ENCODE results near the gene POLN.

POLN gene

DNA sequence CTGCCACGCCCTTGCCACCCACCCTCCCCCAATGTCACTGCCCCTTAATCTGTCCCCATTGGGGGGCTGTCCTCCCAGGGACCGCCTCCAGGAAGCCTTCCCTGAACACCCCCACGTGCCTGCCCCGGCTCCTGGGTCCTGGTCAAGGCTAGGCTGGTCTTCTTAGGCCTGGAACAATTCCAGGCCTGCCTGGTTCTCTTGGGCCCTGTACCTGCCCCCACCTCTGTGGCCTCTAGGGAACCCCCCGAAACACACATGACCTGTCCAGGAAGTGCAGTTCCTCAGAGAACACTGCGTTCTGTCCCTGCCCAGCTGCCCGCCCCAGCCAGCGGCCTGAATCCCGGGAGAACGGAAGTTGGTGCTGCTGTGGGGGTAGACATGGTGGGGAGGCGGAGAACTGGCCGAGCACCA is 14.9 kb upstream of the POLN start:
- ChIA-PET CTCF (interaction anchor here (1.5 to 1.6 kb wide), 2 partner anchors 19 to 36 kb away, joined by 3 read pairs; no protein-coding TSS in a partner anchor), POLR2A (interaction anchor here (0.6 kb wide), 1 partner anchor 19 kb away, joined by 3 read pairs; no protein-coding TSS in a partner anchor)
- DNase-seq (ENCODE audit: extremely low spot score) = no peak
- TF ChIP-seq, protein P1, sequence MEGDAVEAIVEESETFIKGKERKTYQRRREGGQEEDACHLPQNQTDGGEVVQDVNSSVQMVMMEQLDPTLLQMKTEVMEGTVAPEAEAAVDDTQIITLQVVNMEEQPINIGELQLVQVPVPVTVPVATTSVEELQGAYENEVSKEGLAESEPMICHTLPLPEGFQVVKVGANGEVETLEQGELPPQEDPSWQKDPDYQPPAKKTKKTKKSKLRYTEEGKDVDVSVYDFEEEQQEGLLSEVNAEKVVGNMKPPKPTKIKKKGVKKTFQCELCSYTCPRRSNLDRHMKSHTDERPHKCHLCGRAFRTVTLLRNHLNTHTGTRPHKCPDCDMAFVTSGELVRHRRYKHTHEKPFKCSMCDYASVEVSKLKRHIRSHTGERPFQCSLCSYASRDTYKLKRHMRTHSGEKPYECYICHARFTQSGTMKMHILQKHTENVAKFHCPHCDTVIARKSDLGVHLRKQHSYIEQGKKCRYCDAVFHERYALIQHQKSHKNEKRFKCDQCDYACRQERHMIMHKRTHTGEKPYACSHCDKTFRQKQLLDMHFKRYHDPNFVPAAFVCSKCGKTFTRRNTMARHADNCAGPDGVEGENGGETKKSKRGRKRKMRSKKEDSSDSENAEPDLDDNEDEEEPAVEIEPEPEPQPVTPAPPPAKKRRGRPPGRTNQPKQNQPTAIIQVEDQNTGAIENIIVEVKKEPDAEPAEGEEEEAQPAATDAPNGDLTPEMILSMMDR (IDR thresholded peaks at IDR 0.05; ENCODE audit: control extremely low read depth, extremely low read depth, low read depth, missing control alignments) = no peak

DNA sequence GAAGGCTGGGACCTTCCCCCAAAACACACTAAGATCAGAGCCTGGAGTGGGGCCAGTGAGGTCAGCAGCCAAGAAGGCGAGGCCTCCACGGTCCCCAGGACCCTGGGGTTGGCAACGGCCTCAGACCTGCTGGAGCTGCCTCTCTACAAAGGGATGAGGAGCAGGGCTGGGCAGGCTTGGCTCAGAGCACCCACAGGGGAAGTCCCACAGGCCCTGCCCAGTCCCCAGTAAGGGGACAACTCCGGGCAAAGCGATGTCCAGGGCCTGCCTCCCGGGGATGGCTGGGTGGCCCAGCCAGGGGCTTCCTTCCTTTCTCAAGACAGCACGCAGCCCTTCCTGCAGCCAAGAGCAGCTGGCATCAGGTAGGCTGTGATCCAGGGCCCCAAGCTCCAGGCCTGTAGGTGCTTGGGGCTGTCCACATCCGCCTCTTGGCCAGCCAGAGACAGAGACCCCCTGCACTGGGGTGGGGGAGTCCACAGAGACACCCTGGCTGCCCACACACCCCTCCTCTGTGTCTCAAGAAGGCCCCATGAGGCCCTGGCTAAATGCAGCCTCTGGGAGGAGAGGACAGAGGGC is 14.3 kb upstream of the POLN start:
- ChIA-PET CTCF (no interaction called here), POLR2A (no interaction called here)
- DNase-seq (ENCODE audit: extremely low spot score) = no peak
- TF ChIP-seq, protein P1 (IDR thresholded peaks at IDR 0.05; ENCODE audit: control extremely low read depth, extremely low read depth, low read depth, missing control alignments) = no peak

DNA sequence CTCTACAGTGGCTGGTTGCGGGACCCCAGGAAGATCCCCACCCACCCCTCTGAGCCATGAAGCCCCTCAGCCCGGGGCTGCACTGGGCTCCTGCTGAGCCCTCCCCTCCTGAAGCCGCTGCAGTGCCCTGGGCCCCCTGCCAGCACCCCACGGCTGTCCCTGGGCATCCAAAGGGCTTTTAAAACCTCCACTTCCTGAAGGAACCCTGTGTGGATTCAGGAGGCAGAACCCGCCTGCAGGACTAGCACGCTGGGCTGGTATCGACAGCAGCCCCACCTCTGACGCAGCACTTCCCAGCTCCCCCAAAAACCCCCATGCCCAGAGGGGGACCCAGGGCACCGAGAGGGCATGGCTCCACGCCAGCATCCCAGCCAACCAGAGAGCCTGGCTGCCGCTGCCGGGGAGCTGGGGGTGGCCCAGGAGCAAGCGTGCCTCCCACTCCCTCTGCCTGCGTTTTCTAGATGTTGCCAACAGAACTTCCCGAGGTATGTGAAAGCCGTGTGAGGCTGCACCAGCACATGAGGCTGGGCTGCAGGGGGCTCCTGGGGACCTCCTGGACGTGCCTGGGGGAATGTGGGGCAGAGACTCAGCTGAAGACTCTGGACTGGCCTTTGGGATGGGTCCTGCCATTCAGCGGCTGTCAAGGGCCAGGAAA is 13.7 kb upstream of the POLN start:
- CTCF ChIA-PET = no interaction called here
- DNase-seq (ENCODE audit: extremely low spot score) = no peak
- POLR2A ChIA-PET = no interaction called here
- TF ChIP-seq, protein P1 (IDR thresholded peaks at IDR 0.05; ENCODE audit: control extremely low read depth, extremely low read depth, low read depth, missing control alignments) = no peak

DNA sequence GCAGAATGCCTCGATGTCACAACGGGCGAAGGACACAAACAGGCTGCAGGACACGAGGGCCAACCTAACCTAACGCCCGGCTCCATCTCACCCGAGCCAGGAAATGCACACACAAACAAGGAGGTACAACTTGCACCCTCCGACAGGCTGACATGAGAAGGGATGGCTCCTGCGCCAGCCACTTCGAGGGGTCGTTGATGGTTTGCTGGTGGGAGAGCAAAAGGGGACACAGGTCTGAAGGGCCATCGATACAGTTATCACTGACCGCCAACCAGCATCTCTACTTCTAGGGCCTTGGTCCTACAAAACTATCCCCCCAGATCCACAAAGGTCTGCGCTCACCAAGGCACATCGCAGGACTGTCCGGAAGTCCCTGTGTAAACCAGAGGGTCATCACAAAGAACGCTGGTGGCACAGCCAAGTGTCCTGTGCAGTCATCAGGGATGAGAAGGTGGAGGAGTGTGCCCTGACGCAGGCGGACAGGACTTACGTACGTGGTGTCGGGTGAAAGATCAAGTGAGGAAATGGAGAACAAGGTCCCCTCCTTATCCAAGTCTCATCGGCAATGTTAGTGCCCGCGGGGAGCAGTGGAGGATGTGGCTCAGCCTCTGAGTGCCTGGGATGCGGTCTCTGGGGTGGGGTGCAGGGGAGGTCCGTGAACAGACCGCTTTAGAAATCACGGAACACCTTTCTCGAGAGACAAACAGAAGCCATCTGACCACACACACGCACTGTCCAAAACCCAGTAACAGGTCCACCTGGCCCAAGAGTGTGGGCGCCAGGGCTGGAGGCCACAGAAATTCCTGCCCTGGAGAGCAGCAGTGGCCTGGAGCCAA is 13.0 kb upstream of the POLN start:
- no peak for DNase-seq (ENCODE audit: extremely low spot score)
- CTCF ChIA-PET = no interaction called here
- TF ChIP-seq, protein P1 (IDR thresholded peaks at IDR 0.05; ENCODE audit: control extremely low read depth, extremely low read depth, low read depth, missing control alignments) = no peak
- POLR2A ChIA-PET = no interaction called here

DNA sequence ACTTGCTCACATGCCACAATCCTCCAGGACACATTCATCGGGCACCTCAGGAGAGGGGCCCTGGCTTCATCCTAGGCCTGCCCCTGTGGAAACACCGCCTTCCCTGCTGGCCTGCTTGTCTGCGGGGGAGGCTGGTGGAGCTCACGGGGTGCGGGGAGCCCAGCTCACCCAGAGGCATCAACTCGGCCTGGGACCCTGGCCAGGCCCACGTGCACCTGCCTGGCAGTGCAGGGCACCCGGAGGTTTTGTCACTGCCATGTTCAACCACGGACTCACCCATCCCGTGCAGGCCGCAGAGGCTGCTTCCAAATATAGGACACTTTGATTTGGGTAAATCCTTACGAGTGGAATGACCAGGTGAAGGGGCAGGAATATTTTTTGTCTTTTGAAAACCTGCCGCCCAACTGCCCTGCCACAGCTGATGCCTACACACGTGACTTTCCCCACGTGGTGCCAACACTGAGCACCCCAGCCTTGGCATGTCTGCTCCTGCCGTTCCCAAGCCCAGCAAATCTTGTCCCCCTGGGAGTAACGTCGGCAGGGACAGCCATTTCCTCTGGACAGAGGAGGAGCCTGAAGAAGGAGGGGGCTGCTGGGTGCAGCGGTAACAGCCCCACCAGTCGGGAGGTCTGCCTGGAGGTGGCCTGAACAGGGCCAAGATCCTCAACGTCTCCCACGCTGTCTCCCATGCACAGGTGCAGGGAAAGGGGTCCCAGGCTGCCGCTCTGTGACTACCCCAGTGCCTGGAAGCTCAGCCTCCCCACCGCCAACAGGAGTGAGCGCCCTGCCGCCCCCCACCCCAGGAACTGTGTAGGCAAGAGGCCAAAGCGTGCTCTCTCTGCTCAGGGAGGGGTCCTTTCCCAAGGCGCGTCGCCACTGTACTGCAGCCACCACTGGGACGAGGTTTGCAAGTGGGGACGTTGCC is 11.5 kb upstream of the POLN start:
- ChIA-PET CTCF (no interaction called here), POLR2A (interaction anchor here (1.1 kb wide), 1 partner anchor 11 kb away, joined by 3 read pairs; the partner anchor contains the start of genes HAUS3 and POLN)
- TF ChIP-seq, protein P1 (IDR thresholded peaks at IDR 0.05; ENCODE audit: control extremely low read depth, extremely low read depth, low read depth, missing control alignments) = no peak
- no peak for DNase-seq (ENCODE audit: extremely low spot score)
